Hematopoietic multipotent progenitor cell treated with erythropoietin and hydrocortisone succinate and interleukin-3 and kit ligand, for 4 days (in vitro differentiated cells): Measurements from ENCODE around the gene NPHS1.

Source experiments
- DNase-seq: peaks from one replicate; pipeline ENCODE4 v3.0.0-alpha.2; 2015

The NPHS1 gene

DNA sequence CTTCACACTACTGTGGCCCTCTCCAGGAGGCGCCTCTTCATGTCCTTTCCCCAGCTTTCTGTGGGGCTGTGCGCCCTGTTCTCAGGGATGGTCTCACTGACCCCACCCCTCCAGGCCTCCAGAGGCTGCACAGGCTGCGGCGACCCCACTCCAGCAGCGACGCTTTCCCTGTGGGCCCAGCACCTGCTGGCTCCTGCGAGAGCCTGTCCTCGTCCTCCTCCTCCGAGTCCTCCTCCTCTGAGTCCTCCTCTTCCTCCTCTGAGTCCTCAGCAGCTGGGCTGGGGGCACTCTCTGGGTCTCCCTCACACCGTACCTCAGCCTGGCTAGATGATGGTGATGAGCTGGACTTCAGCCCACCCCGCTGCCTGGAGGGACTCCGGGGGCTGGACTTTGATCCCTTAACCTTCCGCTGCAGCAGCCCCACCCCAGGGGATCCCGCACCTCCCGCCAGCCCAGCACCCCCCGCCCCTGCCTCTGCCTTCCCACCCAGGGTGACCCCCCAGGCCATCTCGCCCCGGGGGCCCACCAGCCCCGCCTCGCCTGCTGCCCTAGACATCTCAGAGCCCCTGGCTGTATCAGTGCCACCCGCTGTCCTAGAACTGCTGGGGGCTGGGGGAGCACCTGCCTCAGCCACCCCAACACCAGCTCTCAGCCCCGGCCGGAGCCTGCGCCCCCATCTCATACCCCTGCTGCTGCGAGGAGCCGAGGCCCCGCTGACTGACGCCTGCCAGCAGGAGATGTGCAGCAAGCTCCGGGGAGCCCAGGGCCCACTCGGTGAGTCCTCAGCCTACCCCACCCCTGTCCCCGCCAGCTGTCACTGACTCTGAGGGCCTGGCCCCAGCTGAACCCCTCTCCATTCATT lies 65.8 kb downstream of the NPHS1 start:
- no peak for DNase-seq

DNA sequence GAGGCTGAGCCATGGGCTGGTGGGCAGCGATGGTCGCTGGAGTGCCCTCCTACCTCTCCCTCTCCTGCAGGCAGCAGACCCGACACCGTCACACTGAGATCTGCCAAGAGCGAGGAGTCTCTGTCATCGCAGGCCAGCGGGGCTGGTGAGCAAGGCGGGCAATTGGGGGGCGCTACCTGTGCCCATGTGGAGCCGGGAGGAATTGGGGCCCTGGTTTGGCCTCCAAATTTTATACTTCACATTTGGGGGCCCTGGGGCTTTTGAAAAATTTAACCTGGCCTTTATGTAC lies 67.0 kb downstream of the NPHS1 start:
- no peak for DNase-seq

DNA sequence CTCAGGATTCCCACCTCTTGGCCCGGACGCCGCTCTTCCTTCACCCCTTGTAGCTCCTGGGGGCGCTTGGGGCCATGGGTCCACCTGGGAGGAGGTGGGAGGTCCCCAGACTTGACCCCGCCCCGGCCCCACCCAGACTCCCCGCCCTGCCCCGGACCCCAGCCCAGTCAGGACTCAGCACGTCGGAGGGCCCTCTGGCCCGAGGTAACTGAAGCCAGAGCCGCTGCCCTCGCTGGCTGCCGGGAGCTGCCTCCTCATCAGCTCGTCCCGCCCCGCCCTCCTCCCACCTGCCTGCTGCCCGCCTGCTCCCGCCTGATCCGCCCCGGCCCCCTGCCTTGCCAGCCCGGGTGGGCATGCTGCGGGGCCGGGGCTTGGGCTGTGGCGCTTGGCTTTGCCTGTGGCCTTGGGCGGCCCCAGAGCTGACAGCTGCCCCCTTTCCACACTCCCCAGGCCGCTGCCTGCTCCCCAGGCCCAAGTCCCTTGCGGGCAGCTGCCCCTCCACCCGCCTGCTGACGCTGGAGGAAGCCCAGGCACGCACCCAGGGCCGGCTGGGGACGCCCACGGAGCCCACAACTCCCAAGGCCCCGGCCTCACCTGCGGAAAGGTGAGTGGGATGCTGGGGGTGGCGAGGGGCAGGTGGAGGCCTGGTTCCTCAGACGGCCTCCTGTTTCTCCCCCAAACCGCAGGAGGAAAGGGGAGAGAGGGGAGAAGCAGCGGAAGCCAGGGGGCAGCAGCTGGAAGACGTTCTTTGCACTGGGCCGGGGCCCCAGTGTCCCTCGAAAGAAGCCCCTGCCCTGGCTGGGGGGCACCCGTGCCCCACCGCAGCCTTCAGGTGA lies 67.6 kb downstream of the NPHS1 start:
- DNase-seq: no peak

DNA sequence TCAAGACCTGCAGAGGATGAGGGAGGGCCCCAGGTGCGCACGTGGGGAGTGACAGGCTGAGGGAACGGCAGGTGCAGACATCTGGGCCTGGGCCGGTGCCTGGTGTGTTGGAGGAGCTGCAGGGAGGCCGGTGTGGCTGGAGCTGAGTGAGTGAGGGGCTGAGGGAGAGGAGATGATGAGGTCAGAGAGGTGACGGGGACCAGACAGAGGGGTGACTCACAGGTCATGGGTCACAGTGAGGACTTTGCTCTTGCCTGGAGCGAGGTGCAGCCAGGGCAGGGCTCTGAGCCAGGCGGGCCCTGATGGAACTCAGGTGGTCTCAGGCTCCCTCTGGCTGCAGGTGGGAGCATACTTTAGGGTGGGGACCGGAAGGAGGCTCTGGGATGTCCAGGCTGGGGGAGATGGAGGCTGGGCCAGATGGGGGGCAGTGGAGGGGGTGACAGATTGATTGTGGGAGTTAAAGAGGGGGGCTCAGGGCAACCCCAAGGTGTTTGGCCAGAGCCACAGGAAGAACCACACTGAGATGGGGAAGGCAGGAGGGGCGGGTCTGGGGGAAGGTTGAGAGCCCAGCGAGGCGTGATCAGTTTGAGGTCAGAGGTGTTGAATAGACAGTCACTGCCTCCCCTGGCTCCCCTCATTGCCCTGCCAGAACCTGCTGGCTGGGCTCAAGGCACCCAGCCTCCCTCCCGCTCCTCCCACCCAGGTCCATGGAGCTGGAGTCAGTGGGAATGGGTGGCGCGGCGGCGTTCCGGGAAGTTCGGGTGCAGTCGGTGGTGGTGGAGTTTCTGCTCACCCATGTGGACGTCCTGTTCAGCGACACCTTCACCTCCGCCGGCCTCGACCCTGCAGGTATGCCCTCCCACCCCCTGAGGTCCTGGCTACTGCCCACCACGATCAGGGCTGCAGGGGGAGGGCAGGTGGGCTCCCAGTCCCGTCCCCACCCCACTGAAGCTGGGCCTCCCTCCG lies 68.6 kb downstream of the NPHS1 start:
- no peak for DNase-seq

DNA sequence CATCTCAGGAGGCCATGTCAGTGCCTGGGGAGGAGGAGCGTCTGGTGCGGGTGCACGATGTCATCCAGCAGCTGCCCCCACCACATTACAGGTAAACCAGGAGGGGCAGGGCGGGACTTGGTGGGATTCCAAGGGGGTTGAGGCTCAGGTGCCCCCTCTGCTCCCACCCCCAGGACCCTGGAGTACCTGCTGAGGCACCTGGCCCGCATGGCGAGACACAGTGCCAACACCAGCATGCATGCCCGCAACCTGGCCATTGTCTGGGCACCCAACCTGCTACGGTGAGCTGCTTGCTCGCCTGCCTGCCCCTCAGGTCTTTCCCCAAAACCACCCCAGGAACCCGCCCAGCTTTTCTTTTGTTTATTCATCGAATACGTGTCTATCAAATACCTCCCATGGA lies 69.7 kb downstream of the NPHS1 start:
- DNase-seq: no peak

DNA sequence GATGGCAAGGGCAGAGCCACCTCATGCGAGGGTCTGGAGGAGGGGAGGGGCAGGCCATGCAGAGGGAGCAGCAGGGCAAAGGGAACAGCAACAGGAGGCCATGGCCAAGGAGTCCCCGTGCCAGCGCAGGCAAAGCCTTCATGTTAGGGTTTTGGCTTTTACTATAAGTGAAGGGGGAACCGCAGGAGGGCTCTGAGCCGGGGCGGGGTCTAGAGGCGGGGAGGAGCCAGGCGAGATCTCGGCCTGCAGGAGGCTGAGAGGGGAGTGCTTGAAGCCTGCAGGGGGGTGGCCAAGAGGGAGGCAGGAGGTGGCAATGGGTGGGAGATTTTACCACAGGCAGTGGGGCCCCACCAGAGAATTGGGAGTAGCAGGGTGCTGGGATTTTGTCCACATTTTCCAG lies 70.7 kb downstream of the NPHS1 start:
- no peak for DNase-seq

DNA sequence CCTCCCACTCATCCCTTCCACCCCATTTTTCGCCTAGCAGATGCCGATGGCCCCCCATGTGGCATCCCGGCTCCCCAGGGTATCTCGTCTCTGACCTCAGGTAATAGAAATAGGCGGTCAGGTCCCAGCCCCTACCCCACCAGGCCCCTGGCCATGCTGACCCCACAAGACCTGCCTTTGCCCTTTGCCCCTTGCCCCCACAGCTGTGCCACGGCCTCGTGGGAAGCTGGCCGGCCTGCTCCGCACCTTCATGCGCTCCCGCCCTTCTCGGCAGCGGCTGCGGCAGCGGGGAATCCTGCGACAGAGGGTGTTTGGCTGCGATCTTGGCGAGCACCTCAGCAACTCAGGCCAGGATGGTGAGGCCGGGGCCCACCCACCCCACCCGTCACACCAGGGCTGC lies 71.6 kb downstream of the NPHS1 start:
- no peak for DNase-seq

DNA sequence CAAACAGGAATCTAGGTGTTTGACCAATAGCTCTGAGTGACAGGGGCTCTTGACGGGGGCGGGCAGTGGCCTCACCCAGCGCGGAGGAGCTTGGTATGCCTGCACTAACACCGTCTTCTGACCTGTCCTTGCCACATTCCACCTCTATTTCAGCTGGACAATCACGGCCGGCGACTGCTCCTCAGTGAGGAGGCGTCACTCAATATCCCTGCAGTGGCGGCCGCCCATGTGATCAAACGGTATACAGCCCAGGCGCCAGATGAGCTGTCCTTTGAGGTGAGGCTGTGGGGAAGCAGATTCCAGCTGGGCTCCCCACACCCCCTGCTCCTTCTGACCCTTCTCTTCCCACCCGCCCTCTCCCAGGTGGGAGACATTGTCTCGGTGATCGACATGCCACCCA lies 72.2 kb downstream of the NPHS1 start:
- no peak for DNase-seq

DNA sequence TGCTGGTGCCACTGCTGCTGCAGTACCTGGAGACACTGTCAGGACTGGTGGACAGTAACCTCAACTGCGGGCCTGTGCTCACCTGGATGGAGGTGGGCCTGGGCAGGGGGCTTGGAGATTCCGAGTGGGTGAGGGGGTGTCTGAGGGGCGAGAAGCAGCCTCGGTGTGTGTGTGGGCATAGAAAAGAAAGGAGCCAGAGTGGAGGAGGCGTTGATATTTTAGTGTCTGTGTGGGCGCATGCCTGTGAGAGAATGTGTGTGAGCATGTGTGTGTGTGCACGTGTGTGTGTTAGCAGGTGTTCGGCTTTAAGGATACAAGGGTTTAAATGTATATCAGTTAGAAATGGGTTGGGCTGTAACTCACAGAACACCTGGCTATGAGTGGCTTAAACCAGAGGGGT lies 73.3 kb downstream of the NPHS1 start:
- no peak for DNase-seq

DNA sequence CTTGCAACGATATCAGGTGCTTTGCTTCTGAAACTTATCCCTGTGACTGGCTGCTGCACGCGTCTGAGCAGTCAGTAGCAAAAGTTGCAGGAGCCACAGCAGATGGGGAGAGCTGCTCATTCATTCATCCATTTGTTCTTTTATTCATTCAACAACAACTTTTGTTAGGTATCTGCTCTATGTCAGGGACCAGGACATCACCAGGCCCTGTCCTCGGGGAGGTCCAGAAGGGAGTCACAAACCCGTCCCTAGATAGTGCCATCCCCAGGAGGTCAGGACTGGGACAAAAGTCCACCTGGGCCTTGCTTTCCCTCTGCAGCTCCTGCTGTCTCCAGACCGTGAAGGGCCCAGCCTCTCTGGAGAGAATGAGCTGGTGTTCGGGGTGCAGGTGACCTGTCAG lies 74.3 kb downstream of the NPHS1 start:
- DNase-seq: no peak

DNA sequence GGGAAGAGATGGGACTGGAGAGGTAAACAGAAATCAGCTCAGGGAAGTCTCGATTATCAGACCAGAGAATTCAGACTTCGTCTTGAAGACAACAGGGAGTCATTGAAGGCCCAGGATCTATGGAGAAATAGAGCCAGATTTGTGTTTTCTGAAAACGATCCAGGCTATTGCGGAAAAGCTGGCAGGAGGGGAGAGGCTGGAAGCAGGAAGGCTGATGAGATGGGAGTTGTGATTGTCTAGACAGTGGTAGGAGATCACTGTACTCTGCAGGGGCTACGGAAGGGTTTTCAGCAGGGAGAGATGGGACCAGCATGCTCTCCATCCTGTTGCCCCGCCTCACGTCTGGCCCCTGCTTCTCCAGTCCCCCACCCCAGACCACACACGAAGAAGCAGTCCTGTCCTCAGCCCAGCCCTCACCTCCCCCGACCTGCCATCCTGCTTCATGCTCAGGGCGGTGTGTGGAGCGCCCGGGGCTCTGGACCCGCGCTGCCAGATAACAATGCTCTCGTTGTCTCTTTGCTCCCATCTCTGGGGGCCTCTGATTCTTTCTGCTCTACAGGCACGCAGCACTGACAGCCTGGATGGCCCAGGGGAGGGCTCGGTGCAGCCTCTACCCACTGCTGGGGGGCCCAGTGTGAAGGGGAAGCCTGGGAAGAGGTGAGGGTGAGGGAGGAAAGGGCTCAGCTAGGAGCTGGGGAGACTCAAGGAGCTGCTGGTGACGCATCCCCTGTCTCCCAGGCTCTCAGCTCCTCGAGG lies 75.0 kb downstream of the NPHS1 start:
- DNase-seq: no peak

DNA sequence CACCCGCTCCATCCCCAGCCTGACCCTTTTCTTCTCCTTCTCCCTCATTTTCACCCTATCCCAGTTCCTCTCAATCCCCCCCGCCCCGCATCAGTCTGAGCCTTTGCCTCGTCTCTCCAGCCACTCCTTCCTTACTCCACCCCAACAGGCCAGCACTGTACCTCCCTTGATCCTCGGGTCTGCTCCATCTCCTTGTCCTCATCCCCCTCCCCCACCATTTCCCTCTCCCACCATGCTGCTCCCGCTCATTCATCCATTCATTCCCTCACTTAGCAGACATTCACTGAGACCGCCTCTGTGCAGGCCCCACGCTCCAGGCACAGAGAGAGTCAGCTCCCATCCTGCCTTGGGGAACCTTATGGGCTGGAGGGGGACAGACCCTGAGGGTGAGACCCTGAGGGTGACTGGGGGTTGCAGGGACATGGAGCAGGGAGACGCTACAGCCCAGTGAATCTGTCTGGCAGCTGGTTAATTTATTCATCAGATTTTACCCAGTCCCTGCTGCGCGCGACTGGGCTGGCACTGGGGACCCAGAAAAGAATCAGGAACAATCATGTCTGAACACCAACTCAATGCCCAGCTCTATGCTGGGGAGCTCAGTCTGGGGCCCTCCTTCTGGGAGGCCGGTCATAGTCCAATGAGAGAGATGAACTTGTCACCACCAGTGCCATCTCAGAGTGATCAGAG lies 76.1 kb downstream of the NPHS1 start:
- no peak for DNase-seq
